ENCODE data around the gene AGER. TPM values are rescaled to one million over a fixed set of nuclear protein-coding genes. Genes with fewer than 3 reads are reported as not detected.
"Not testable (repeated sequence)": the region's sequence is repeated elsewhere in the genome, so short reads cannot be mapped to it uniquely, and the experiment has no call there.

AGER gene
- total RNA-seq, 1 donor from 2014 or later, result 6.0 TPM

GRCh38 chr6:32151181-32151862 lies 32.7 kb downstream of the AGER start:
- DNase-seq (ENCODE audit: low spot score) (no peak), ATAC-seq (no peak)

- DNase-seq (ENCODE audit: low spot score), result no peak
- ATAC-seq, result no peak
These were observed 33.9 kb downstream of the AGER start for GRCh38 chr6:32149932-32150870.

DNA sequence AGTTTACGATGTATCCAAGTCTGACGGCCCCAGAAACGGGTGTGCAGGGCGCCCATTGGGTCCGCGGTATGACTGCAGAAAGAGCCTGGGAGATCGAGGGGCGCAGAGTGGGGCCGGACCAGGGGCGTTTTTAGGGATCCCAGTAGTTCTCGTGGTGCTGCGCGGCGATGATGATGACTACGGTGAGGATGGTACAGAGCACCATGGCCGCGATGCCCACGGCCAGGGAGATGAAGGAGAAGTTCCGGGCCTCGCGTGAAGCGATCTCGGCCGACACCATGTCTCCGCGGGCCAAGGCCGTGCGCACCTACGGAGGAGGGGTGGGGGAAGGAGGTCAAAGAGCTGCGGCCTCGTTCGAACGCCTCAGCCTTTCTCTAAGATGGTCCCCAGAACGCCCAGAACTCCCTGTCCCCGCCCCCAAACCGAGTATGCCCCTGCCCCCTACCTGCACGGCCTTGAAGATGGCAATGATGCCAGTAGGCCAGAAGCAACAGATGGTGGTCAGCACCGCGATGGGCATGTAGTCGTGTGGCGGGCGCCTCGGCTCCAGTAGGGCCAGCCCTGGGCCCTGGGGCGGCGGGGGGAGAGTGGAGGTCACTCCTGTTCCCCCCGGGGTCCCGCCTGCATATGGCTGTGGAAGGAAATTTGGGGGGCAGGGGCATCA lies 34.8 kb downstream of the AGER start:
- no peak for DNase-seq (ENCODE audit: low spot score)

DNA sequence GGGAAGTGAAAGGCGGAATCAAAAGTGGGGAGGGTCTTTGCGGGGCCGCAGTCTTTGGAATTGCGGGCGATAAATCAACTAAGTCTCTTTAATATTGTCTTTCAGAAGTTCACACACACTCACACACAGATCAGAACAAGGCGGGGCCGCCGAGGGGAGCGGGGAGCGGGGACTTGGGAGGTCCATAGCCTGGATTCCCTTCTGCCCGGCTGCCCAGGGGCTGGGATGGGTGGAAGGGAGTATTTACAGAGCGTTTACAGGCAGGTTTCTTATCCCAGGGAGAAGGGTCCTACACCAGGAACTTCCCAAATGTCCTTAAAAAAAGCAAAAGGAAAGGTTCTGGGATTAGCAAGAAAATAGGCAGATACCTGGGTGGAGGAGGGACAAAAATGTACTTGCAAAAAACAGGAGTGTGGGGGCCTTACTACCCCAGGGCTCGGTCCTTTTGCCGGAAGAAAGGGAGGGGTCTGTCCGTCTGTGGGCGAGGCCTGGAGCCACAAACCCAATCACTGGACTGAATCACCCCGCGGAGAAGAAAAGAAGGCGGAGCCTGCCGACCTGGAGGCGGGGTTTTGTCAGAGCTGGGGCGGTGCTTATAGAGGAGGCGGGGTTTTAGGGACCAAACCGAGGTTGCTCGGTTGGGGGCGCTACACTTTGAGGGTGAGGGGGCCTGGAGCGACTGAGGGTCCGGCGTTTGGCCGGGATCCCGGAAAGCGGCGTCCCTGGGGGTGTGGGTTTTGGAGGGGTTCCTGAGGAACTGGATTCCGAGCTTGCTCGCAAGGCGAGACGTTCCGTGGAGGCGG lies 35.6 kb downstream of the AGER start:
- ATAC-seq (peak; percentile 68), DNase-seq (ENCODE audit: low spot score) (peak; percentile 60)

More for the DNA sequence above, 34.8 kb downstream of the AGER start:
- ATAC-seq, result no peak

DNA sequence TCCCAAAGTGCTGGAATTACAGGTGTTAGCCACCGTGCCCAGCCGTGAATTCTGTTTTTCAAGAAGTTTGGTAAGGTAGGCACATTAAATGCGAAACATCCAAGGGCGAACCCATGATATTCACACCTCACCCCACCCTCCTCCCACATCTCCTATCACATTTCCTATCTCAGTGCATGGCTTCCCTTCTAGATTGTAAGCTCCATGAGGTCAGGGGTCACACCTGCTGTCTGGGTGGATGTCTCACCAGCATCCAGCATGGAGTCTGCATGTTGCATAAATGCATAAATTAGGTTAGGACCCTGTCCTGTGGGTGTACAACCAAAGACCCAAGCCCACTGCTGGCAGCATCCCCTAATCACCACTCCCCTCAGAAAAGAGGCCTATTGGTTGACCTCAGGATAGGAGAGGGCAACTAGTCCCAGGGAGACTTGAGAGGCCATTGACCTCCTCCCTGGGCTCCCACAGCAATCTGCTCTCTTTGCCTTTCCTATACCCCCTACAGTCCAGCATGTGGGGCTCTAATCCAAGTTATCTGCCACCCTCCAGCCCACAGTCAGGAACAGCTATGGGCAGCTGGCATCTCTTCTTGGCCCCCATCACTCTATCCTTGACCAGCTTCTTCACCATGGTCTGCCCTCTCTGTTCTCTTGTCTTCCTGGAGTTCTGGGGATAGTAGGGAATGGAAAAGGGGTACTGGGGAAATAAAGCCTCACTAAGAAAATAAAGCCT lies 36.5 kb downstream of the AGER start:
- DNase-seq (ENCODE audit: low spot score), result no peak
- ATAC-seq, result no peak

GRCh38 chr6:32146687-32147086 lies 37.4 kb downstream of the AGER start:
- no peak for DNase-seq (ENCODE audit: low spot score)

GRCh38 chr6:32146287-32146686 lies 37.8 kb downstream of the AGER start:
- ATAC-seq, result no peak
- no peak for DNase-seq (ENCODE audit: low spot score)

More at GRCh38 chr6:32146687-32147086, 37.4 kb downstream of the AGER start:
- no peak for ATAC-seq

- DNase-seq (ENCODE audit: low spot score); ATAC-seq: not testable (repeated sequence)
These were observed 39.8 kb downstream of the AGER start for GRCh38 chr6:32144238-32144637.

DNA sequence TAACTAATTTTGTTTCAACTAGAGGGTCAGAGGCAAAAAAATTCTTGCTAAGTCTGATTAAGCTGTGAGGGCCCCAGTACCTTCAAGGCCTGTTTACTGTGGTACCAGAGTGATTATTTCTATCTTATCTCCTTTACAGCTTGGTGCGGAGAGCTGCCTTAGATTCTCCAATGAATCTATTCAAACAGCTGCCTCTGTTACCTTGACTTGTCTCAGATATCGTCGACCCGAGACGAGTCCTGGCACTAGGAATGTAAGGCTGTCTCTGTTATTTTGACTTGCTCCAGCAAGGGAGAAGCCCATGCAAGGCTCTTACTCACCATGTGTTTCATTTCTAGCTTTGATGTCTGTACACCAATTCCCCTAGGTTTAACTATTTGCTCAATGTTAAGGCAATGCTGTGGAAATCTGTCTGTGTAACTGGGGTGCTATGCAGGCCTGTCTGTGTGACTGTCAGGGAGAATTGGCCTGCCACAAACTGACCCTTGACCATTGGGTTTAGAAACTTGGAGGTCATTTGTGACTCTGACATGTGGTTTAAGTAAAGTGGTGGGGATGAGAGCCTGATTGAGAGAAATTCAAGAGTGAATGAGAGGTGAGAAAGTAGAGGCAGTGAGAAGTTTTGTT lies 43.5 kb downstream of the AGER start:
- ATAC-seq, result peak; percentile 70
- no peak for DNase-seq (ENCODE audit: low spot score)

- DNase-seq (ENCODE audit: low spot score) (no peak), ATAC-seq (no peak)
These were observed 44.5 kb downstream of the AGER start for GRCh38 chr6:32139590-32139989.

DNA sequence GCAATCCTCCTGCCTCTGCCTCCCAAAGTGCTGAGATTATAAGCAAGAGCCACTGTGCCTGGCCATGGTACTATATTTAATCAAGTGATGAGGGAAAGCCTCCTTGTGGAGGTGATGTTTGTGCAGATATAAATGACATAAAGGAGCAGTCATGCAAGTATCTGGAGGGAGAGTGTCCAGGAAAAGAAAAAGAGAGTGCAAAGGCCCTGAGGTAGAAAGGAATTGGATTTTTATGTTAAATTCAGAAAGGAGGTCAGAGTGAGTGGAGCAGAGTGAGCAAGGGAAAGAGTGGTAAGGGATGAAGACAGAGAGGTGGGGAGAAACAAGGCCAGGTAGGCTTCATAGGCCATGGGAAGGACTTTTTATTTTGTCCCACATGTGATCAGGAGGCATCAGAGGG lies 46.6 kb downstream of the AGER start:
- ATAC-seq (no peak), DNase-seq (ENCODE audit: low spot score) (no peak)

DNA sequence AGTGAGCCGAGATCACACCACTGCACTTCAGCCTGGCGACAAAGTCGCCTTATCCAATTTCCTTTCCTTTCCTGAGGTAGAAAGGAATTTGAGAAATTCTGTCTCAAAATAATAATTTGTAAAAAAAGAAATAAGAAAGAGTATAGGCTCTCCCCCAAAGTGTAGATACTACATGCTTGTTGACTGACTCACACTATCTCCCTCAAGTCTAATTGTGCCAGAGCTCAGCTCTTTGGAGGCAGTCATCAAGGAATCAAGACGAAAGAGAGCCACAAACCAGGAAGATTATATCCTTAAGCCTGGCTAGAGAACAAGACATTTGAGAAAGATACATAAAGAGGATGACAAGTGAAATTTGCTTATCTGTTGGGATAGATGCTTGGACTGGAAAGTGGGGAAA lies 50.3 kb downstream of the AGER start:
- ATAC-seq (no peak), DNase-seq (ENCODE audit: low spot score) (no peak)

DNA sequence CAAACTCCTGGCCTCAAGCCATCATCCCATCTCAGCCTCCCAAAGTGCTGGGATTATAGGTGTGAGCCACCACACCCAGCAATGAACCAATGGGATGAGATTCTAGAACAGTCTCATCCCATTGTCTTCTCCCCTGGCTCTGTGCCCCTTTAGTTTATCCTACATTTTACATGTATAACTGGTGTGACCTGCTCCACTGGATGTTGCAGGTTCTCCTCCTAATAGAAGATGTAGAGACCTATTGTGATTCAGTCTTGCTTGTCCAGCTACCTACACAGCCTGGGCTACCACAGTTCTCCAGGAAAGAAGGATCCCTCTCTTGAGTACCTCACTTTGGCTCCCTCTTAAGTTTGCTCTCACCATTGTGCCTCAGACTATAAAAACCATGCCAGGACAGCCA lies 51.9 kb downstream of the AGER start:
- ATAC-seq (no peak), DNase-seq (ENCODE audit: low spot score) (no peak)

- ATAC-seq (no peak), DNase-seq (ENCODE audit: low spot score) (no peak)
These were observed 52.6 kb downstream of the AGER start for GRCh38 chr6:32131439-32131948.

Other genes with a start within 250 kb of the AGER start
- gene CFB, start 238.2 kb downstream of the AGER start, total RNA-seq, result 1,916 TPM
- 15.3 TPM for gene NELFE, start 225.3 kb downstream of the AGER start, total RNA-seq
- 50.2 TPM for gene SKIC2, start 225.1 kb downstream of the AGER start, total RNA-seq
- 15.5 TPM for gene DXO, start 212.1 kb downstream of the AGER start, total RNA-seq
- gene C4A, start 202.2 kb downstream of the AGER start, total RNA-seq, result 2,044 TPM
- gene C4B, start 169.5 kb downstream of the AGER start, total RNA-seq, result 2,468 TPM
- gene CYP21A2, start 145.8 kb downstream of the AGER start, total RNA-seq, result 9.0 TPM
- gene TNXB, start 74.9 kb downstream of the AGER start, total RNA-seq, result 13.7 TPM
- 31.7 TPM for gene ATF6B, start 56.0 kb downstream of the AGER start, total RNA-seq
- 2.2 TPM for gene FKBPL, start 54.0 kb downstream of the AGER start, total RNA-seq
- gene PRRT1, start 32.3 kb downstream of the AGER start, total RNA-seq, result 0.38 TPM
- 15.6 TPM for gene PPT2, start 30.1 kb downstream of the AGER start, total RNA-seq
- gene EGFL8, start 19.7 kb downstream of the AGER start, total RNA-seq, result 6.3 TPM
- 32.4 TPM for gene AGPAT1, start 8.2 kb downstream of the AGER start, total RNA-seq
- gene RNF5, start 5.8 kb downstream of the AGER start, total RNA-seq, result 57.3 TPM
- gene PBX2, start 5.9 kb upstream of the AGER start, total RNA-seq, result 26.7 TPM
- 5.1 TPM for gene GPSM3, start 8.4 kb upstream of the AGER start, total RNA-seq
- 9.6 TPM for gene NOTCH4, start 39.8 kb upstream of the AGER start, total RNA-seq
- not detected for gene TSBP1, start 187.7 kb upstream of the AGER start, total RNA-seq
- not detected for gene BTNL2, start 222.9 kb upstream of the AGER start, total RNA-seq